ENCODE results near the gene WSB1. TPM values are rescaled to one million over a fixed set of nuclear protein-coding genes. Genes with fewer than 3 reads are reported as not detected.
A peak's percentile ranks its signal among the peaks of the same experiment; 100 is the strongest.

The WSB1 gene
- total and polyA plus RNA-seq, 10 of the 15 experiments (the other 5 are each of a cell fraction or from before 2014, with no cell fraction given) = 26.6 to 458 (median 101) TPM

- TF ChIP-seq IKZF2 (IDR thresholded peaks at IDR 0.05) = peak; percentile 73 to 80; a peak in 3 of 4 replicates
- TF ChIP-seq BHLHE40 (IDR thresholded peaks at IDR 0.05; ENCODE audit: borderline replicate concordance in 1 of 2, low read depth in 2 of 2, low read length in 1 of 2) = 0 out of 4 replicates have a peak, but pooled peaks of 1 of the 2 experiments have one; percentile 8
- peak; percentile 68; the same call in 1 of the 2 replicates for TF ChIP-seq ATF7 (IDR thresholded peaks at IDR 0.05; ENCODE audit: low read depth)
- TF ChIP-seq HSF1 (IDR thresholded peaks at IDR 0.05; ENCODE audit: low read depth, low read length) = no peak
- peak in 1 of 2 experiments; percentile 53; a peak in 1 of 4 replicates for TF ChIP-seq EP300 (IDR thresholded peaks at IDR 0.05; ENCODE audit: borderline replicate concordance in 1 of 2, control insufficient read depth in 1 of 2, low read depth in 2 of 2, low read length in 2 of 2)
Measured at GRCh38 chr17:27282054-27282551, 11.8 kb upstream of the WSB1 start (continued).

GRCh38 chr17:27283060-27283459, 10.9 kb upstream of the WSB1 start:
- H2AFZ ChIP-seq (ENCODE audit: control insufficient read depth, low read depth, low read length) = no peak overlapping the region
- no peaks in the 10 kb centered on the region for H3K79me2 ChIP-seq (ENCODE audit: control insufficient read depth, insufficient read depth, low read length)
- POLR2A ChIA-PET = interaction anchor here (0.9 to 3.4 kb wide), 4 partner anchors 11 to 38 kb away, joined by 3 to 26 read pairs (median 5); partner anchors contain the start of gene WSB1
- H3K27ac ChIP-seq (ENCODE audit: control insufficient read depth, insufficient read depth) = no peak overlapping the region
- no peaks in the 10 kb centered on the region for H3K36me3 ChIP-seq (ENCODE audit: control insufficient read depth in 2 of 2, insufficient read depth in 2 of 2, low read length in 1 of 2)
- no peak overlapping the region for H3K4me3 ChIP-seq
- in situ Hi-C loops (cut with MboI) = loop anchor here (25.0 kb wide), 1 partner anchor 779 kb away; no protein-coding TSS in a partner anchor
- no peaks in the 10 kb centered on the region for H3K27me3 ChIP-seq (replicated peaks in 1 of 2; ENCODE audit: control insufficient read depth in 2 of 2, insufficient read depth in 2 of 2, low read length in 1 of 2)
- no peak for ATAC-seq
- no peak overlapping the region for H3K4me2 ChIP-seq (ENCODE audit: control insufficient read depth, insufficient read depth)
- CTCF ChIA-PET = interaction anchor here (0.6 to 0.9 kb wide), 2 partner anchors 8 to 47 kb away, joined by 3 to 6 read pairs; no protein-coding TSS in a partner anchor
- RAD21 ChIA-PET (ENCODE audit: unreplicated experiment) = interaction anchor here (2.2 to 3.0 kb wide), 3 partner anchors 11 to 47 kb away, joined by 11 to 26 read pairs (median 13); partner anchors contain the start of gene WSB1
- H3K9me3 ChIP-seq (replicated peaks; ENCODE audit: control insufficient read depth, insufficient read depth, low read length) = no peaks in the 10 kb centered on the region
- SMC1A ChIA-PET (ENCODE audit: uncharacterized antibody, unreplicated experiment) = interaction anchor here (1.1 to 2.0 kb wide), 4 partner anchors 10 to 72 kb away, joined by 3 to 9 read pairs (median 6); partner anchors contain the start of gene WSB1
- BruUV-seq (replicated peaks) = no TSS peak
- no peak overlapping the region for H3K9ac ChIP-seq (ENCODE audit: control insufficient read depth, insufficient read depth, low read length)
- DNase-seq (ENCODE audit: low read depth, low spot score) = no peak
- peaks cover 14% of the 10 kb centered on the region for H3K4me1 ChIP-seq (ENCODE audit: control insufficient read depth, insufficient read depth, low read length)
- no peak for FAIRE-seq
- intact Hi-C loops (cut with micrococcal nuclease; ENCODE audit: unreplicated experiment) = no loop called here
- no peaks in the 10 kb centered on the region for H4K20me1 ChIP-seq (ENCODE audit: control insufficient read depth, insufficient read depth)
- TF ChIP-seq ZBTB4 (CRISPR knock-in tag; IDR thresholded peaks at IDR 0.05) = no peak
- TF ChIP-seq KDM1A (IDR thresholded peaks at IDR 0.05; ENCODE audit: borderline replicate concordance) = no peak
- no peak for TF ChIP-seq ZBTB40 (IDR thresholded peaks at IDR 0.05; ENCODE audit: borderline replicate concordance)

Data from GM12878 (cell line).